NCI-H345 (cell line): ENCODE measurements around the gene TEK.
"Not testable (repeated sequence)": the region's sequence is repeated elsewhere in the genome, so short reads cannot be mapped to it uniquely, and the experiment has no call there.

Experiments
- DNase-seq: peaks from one replicate; lab custom pipeline; 2025; lab: John Stamatoyannopoulos, UW

The TEK gene

DNA sequence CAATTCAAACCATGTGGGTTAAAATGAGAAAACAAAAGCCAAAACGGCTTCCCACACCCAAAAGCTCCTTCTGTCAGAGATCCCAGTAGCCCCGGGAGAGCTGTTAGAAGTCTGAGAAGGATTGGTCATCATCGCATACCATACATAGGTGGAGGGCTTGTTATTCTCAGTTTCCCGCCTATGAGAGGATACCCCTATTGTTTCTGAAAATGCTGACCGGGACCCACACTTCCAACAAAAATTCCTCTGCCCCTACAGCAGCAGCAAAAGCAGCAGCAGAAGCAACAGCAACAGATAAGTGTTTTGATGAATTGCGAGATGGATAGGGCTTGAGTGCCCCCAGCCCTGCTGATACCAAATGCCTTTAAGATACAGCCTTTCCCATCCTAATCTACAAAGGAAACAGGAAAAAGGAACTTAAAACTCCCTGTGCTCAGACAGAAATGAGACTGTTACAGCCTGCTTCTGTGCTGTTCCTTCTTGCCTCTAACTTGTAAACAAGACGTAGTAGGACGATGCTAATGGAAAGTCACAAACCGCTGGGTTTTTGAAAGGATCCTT is at the start of gene TEK:
Gene TEK, plus strand, starts transcription at position 245 of the 561 bp plus-strand sequence. CDS start 366 bp downstream, outside the sequence.
- DNase-seq = no peak

DNA sequence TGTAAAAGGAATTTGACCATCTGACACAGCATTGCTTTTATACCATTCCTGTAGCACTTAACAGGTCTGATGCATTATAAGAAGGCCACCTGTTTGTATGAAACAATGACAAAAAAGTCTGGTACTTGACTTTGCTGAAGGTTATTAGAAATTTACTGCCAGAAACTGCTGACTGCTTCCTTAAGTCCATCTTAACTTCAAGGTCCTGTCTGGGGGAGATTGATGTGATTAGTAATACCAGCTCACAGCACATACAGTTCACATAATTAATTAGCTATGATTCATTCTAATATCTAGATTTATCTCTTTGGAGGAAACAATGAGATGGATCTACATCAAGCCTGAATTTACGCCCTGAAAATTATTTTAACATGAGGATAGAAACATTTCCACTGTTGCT is 49.6 kb upstream of the TEK start:
- DNase-seq = no peak

DNA sequence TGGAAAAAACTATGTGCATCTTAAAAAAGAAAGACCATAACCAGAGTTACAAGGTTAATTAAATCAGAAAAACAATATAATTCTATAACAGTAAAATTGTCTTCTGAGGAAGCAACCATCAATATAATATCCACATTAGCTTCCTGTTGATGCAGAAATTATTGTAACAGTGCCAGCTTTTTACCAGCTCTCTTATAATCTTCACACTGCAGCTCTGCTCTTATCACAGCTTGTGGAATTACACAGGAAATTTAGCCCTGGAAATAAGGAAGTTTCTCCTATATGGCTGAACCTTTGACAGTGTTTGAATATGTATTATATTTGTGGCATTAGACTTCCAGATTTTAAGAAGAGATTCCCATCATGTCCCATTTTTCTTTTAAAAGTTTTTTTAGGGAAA is 49.1 kb upstream of the TEK start:
- DNase-seq = no peak

DNA sequence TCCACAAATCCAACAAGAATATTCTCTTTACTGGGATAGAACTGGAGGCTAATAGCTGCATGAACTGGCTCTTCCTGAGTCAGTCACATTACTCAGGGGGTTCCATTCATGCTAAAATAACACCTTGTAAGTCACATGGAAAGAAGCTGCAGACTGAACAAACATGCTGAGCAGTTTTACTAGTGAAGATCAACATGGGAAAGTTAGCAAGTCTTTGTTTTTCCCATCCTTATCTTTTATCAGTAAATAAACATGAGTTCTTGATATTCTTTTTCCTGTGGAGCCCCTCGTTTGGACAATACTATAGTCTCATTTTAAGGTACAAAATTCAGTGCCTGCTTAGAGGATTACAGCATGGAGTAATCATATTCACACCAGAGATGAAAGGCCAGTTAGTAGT is 43.7 kb upstream of the TEK start:
- DNase-seq = no peak

DNA sequence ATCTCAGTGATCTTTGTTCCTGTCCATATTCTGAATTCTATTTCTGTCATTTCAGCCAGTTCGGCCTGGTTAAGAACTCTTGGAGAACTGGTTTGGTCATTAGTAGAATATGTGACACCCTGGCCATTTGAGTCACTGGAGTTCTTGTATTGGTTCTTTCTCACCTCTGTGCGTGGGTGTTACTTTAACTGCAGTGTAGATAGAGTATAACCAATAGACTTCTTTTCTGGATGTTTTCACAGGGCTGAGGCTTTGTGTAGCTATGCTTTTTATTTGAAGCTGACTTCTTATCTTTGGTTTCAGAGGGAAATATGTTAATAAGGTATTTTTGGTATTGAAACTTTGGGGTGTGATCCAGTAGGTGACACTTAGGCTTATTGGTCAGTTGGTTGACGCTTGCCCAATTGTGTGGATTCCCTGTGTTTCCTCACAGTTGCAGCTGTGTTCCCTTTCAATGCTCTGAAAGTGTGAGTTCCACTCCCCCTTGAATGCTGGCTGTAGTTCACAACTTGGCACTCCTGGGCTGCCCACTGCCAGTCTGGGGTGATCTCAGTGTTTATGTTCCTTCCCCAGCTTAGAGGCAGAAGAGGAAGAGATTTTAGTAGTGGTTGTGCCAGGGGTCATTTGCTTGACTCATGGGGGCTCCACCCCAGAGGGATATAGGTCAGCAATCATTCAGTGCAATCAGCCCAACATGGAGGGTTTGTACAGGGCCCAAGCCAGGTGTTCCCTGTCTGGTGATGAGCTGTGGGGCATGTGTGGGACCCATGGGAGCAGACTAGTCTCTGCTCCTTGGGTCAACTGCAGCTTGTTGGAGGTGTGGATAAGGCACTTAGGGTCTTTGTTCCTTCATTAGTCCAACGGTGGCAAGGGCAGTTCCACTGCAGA is 34.9 kb upstream of the TEK start:
- no peak for DNase-seq

DNA sequence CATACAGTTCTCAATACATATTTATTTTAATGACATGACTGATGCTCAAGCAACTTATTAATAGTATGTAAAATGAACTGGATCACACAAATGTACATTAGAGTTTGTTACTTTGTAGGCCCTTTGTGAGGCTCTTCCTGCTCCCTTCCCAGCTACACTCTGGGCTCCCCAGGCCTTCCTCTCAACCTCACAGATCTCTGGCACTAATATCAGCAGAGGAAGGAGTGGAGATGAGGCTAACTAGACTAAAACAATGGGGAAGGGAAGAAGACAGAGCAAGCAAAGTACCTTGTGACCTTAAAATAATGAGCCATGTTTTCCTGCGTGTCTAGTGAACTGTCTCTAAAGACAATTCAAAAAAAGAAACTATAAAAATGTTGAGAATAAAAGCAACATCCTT is 30.3 kb upstream of the TEK start:
- no peak for DNase-seq

DNA sequence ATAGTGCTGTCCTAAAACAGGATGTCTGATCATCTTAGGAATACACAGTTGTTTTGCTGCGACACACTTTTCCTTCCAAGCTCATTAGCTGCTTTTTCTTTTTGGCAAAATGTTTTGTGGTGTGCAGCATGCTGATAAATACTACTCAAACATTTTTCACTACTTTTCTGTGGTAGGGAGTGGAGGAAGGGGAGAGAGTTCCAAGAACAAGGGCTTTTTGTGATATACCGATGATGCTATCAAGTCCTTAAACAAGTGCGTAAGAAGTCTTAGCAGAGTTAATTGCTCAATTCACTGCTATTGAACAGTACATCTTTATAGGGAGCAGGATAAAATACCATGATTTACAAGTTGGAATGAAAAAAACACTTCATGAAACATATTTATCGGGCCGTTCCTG is 23.6 kb upstream of the TEK start:
- DNase-seq = no peak

DNA sequence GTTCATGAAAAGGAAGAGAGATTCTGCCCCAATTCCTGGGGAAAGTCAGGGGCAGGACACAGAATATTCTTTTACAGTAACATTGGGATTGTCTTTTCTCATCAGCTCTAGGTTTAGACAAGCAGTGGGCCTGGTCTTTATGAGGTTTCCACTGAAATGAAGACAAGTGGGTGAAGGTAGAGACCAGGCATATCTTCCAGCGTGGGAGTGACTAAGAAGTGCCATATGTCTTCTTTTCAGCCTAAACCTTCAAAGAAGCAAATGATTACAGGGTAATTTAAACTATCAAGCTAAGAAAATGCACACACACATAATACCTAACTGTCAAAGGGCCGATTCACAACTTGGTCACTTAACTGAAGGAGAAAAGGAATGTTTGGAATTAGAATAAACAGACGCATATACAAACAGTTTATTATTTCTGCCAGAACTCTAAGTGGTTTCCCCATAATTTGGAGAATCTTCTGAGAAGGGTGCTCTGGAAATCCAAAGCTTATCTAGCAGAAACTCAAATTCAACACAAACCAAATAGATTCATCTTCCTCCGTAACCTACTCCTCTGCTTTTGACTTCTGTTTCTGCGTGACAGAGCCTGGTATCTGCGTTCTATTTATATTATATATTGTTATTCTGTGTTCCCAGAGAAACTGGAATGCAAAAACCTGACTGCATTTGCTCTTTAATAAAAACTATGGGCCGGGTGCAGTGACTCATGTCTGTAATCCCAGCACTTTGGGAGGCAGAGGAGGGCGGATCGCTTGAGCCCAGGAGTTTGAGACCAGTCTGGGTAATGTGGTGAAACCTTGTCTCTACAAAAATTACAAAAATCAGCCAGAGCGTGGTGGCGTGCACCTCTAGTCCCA is 22.0 kb upstream of the TEK start:
- no peak for DNase-seq

DNA sequence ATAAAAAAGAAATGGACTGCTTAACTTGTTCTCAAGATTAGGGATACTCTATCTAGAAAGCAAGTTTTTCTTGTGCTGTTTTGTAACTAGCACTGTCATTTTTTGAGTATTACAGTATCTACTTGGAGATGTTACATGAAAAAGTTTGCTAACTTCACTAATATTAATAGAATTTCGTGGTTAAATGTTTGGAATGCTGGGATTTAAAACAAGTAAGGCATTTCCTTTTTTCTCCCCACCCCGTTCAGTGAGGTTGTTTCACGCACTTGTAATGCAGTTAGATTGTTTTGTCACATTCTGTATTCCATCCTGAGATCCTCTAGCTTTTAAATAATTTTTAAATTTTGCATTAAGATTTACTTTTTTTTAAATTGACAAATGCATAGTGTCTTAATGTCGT is 20.0 kb upstream of the TEK start:
- no peak for DNase-seq

DNA sequence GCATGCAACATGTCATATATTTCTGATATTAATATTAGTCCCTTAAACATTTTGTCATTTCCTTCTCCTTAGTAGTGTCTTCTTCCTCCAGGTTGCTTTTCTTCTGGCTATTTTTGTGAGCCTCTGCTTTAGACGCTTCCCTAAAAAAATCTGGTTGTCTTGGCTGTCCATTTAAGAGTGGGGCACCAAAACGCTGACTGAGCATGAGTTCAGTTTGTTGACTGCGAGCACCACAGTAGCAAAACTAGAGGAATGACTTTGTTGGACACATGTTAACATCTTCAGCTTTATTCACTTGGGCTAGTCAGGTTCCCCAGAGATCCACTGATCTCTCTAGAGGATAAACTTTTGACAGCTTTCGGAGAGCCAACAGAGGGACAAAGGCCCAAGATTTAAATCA is 19.3 kb upstream of the TEK start:
- DNase-seq = no peak

DNA sequence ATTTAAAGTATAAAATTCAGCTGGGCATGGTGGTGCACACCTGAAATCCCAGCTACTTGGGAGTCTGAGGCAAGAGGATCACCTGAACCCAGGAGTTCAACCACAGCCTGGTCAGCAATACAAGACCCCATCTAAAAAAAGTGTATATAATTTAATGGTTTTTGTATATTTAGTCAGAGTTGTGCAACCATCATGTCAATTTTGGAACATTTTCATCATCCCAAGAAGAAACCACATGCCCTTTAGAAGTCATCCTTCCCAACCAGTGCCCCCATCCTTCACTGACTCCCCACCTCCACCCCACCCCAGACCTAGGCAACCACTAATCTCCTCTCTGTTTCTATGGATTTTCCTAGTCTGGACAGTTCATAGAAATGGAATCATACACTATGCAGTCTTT is 18.8 kb upstream of the TEK start:
- DNase-seq = no peak

DNA sequence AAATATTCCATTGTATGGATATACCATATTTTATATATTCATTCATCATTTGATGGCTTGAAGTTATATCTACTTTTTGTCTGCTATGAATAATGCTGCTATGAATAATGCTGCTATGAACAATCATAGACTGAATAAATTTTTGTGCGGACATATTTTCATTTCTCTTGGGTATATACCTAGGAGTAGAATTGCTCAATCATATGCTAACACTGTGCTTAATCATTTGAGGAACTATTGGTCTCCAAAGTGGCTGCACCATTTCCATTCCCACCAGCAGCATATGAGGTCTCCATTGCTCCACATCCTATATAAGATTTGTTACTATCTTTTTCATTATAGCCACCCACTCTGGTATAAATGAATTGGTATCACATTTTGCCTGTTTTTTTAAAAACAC is 18.3 kb upstream of the TEK start:
- DNase-seq = no peak

DNA sequence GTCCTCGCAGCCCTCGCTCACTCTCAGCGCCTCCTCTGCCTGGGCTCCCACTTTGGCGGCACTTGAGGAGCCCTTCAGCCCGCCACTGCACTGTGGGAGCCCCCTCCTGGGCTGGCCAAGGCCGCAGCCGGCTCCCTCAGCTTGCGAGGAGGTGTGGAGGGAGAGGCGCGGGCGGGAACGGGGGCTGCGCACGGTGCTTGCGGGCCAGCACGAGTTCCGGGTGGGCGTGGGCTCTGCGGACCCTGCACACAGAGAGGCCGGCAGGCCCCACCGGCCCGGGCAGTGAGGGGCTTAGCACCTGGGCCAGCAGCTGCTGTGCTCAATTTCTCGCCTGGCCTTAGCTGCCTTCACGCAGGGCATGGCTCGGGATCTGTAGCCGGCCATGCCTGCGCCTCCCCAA is 16.5 kb upstream of the TEK start:
- not testable (repeated sequence) for DNase-seq

DNA sequence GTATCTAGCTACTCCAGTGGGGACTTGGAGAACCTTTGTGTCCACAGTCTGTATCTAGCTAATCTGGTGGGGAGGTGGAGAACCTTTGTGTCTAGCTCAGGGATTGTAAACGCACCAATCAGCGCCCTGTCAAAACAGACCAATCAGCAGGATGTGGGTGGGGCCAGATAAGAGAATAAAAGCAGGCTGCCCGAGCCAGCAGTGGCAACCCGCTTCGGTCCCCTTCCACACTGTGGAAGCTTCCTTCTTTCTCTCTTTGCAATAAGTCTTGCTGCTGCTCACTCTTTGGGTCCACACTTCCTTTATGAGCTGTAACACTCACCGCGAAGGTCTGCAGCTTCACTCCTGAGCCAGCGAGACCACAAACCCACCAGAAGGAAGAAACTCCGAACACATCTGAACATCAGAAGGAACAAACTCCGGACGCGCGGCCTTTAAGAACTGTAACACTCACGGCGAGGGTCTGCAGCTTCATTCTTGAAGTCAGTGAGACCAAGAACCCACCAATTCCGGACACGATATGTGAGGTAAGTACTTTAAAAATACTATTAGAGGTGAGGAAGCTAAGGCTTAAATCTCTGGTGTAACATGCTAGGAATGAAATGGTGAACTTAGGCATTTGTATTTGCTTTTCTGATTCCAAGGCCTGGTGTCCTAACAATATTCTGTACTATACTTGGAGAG is 15.5 kb upstream of the TEK start:
- DNase-seq = not testable (repeated sequence)

DNA sequence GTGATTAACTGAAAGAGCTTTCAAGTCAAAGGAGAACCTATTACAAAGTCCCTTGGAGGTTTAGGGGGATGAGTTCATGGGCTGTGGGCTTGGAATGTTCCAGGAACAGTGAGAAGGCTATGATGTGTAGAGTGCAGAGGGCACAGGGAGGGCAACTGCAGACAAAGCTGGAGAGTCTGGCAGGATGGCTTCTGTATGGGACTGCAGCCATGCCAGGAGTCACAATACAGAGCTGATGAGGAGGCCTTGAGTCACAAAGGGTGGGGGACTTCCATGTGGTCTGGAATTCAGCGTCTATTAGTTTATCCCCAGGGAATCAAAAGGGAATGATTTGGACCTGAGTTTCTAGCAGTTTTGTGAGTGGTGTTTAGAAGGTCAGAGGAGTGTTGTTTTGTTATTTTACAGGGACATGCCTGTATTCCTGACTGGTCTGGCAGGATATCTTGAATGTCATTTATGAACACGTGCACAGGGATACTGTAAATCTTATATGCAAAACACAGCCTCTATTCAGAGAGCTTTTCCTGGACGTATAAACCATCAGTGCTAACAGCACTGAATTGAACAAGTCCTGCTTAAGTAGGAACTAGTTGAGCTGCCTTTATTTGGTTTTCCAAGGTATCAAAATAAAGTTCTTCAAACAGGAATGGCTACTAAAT is 14.3 kb upstream of the TEK start:
- DNase-seq = no peak

DNA sequence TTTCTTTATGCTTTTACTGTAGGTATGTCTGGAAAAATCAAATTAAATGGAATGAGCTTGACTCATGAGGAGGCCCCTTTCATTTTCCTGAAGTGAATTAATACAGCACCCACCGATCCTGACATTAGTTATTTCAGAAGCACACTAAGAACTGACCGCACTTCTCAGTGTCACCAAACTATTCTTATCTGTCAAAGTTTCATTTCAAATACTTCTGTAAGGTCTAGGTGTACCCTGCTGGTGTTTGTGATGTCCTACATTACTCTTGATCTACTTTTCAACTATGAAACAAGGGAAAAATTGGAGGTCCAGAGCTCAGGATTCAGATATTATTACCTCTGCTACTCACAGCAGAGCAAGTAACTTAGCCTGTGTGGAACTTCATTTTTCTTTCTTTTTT is 1.8 kb upstream of the TEK start:
- DNase-seq = no peak

DNA sequence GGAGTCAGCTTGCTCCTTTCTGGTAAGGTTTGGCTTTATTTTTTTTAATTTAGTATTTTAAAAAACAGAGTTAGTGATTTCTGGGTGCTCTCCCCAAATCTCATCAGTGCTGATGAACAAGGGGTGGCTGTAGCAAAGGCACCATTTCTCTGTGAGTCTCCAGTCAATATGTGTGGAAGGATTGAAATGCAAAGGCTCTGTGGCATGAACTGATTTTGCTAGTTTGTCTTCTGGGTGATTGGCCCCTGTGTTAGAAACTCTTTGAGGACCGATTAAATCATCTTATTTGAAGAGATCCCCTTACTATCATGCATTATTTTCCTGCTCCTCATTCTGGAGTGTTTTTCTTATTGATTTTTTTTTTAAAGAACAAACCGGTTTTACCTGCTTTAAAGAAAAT is 596 bp downstream of the TEK start:
- DNase-seq = peak; percentile 27

DNA sequence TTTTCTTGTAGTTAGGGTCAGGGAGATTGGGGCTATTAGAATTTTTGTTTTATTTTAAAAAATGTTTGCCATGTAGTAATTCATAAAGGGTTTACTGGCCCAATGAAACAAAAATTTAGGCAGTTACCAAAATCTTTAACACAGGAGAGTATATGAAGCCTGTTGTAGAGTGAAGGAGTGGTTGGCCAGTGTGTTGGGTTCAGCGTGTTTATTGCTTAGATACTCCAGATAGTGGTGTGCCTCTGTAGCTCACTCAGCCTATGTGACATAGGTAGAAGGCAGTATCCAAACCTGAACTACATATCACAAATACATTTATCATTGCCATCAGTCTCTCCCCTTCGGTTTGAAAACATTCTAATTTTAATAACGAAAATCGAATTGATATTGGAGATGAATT is 1.2 kb downstream of the TEK start:
- no peak for DNase-seq

DNA sequence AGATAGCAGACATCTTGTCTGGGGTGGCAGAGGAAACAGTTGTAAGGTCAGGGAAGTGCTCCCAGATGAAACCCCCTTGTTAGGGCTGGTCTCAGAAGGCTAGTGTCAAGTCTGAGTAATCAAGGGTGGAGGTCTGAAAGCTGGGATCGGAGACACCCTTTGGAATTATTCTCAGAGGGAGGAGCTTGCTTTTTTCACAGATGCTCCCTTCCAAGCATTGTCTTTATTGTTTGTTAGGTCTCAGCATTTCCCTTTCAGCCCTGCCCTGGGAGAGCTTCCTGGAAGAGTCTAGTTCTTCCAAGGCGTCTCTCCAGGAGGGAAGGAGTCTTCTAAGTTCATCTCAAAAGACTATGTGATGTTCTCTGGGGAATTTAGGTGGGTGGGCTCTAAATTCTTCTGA is 3.2 kb downstream of the TEK start:
- DNase-seq = no peak

DNA sequence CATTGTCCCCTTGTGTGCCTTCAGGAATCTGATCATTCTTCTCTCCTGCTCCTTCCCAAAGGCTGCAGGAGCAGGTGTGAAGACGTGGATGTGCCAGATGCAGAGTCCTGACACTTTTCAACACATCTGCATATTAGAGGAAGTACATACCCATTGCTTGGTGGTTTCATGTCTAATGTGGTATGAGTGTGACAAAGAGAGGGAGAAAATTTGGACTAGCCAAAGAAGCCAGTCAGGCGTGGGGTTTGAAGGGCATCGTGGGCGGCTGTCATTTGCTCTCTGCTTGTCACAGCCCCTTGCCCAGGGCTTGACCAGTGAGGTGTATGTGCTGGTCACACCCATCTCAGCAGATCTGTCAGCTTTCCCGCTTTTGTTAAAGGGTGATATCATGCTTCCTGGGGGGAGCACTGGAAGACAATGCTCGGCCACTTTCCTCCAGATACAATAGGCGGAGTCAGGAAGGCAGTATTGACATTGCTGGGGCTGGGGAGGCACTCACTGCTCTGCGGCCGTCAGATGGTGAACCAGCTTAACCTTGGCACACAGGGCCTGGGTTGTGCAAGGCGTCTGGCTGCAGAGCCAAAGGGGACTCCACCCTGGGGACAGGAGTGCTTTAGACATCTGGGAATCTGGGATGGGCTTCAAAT is 8.6 kb downstream of the TEK start:
- peak; percentile 65 for DNase-seq

DNA sequence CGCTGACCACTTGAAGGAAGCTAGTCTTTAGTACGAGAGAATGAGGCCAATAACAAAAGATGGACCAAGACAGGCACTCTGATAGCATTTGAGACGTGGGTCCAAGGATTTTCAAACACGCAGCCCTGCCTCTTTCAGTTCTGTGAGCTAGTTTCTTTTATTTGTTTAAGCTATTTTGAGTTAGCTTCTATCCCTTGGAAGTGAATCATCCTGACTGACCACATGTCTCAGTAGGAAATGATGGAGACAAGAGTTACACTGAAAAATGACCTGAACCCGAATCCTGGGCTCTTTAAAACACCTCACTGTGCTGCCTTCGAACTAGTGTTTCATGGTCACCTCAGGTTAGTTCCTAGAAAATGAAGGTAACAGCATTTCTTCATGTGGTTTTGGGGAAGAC is 9.9 kb downstream of the TEK start:
- DNase-seq = no peak
